LNCAP (cell line): ENCODE results near the gene TBK1.

Experiments
- CTCF ChIP-seq: fragments of 450-650 bp; IDR thresholded peaks from 2 replicates; pipeline ENCODE4 v1.5.1; 2017; ENCODE audit warnings: mild to moderate bottlenecking

Gene TBK1

DNA sequence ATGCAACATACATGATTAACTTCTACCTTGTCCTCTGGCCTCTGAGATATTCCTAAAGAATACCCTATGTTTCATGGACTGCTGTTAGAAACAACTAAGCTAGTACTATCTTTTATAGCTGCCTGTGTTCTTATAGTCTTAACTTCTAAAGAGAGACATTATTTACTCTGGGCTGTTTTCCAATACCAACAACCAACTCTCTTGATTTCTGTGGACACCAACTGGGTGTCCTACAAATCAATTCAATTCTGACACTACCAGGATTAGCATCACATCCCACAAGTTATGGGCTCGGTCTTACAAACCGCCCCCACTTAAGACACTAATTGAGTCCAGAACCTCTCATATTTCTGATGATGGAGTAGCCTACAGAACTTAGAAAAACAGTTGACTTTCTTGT is 39.5 kb upstream of the TBK1 start:
- TF ChIP-seq CTCF: no peak

- no peak for TF ChIP-seq CTCF
These were observed 38.0 kb upstream of the TBK1 start for GRCh38 chr12:64413884-64414283.

DNA sequence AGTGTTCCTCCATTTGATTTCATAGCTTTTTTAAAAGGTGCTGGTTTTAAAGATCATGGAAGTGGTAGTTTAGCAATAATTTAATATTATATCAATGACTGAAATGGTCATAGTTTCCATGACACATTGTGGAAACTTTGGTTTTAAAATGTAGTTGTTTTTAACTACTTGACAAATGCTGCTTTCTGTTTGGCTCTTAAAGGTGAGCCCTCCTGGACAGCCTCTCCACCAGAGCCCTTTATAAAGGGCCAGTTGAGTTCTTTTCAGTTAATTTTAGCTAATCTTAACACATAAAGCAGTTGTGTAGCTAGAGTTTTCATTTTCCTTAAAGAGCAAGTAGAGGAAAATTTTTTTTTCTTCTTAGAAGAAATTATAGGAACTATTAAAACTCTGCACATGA is 33.7 kb upstream of the TBK1 start:
- TF ChIP-seq CTCF: no peak

- TF ChIP-seq CTCF: no peak
These were observed 32.2 kb upstream of the TBK1 start for GRCh38 chr12:64419696-64420095.

DNA sequence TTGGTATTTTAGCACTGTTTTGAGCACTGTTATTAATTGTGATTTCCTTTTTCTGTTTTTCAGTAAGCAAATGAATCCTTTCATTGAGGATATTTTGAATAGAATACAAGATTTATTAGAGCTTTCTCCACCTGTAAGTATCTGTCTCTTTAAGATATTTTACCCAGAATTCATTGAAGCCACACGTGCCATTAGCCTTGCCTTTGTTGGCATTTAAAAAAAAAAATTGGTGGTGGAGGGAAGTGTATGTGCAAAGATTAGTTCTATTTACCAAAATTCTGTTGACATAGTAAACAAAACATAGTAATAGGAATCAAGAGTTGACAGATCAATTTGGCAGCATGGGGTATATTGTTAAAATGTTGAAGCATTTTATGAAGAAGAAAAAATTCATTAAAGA is 23.9 kb upstream of the TBK1 start:
- no peak for TF ChIP-seq CTCF

- no peak for TF ChIP-seq CTCF
These were observed 23.0 kb upstream of the TBK1 start for GRCh38 chr12:64428956-64429355.

- TF ChIP-seq CTCF: no peak
These were observed 21.0 kb upstream of the TBK1 start for GRCh38 chr12:64430886-64431285.

GRCh38 chr12:64431791-64432190 is 20.1 kb upstream of the TBK1 start:
- no peak for TF ChIP-seq CTCF
